Epithelial cell of proximal tubule (primary cell): Measurements from ENCODE around the gene UMODL1. TPM values are rescaled to one million over a fixed set of nuclear protein-coding genes. Genes with fewer than 3 reads are reported as not detected.
A peak's percentile ranks its signal among the peaks of the same experiment; 100 is the strongest.

ENCODE experiments used
- DNase-seq: peaks from one replicate; pipeline ENCODE4 v3.0.0-alpha.2; 2011; ENCODE audit warnings: low read depth
- H3K4me3 ChIP-seq: 2 replicates; pipeline ENCODE4 v1.5.1; 2011; ENCODE audit warnings: low read depth, mild to moderate bottlenecking, low read length
- CTCF ChIP-seq: conservative IDR thresholded peaks from 2 replicates; pipeline ENCODE4 v1.5.1; 2012; ENCODE audit warnings: low read depth, mild to moderate bottlenecking, low read length
- total RNA-seq: library from RNA; depleted of rRNA; stranded (reverse); fragments of >200 nt; gene quantifications from 2 replicates; pipeline ENCODE4 v1.2.3, GENCODE V29; 2015

Gene UMODL1
- total RNA-seq, 1 donor from 2014 or later = not detected

GRCh38 chr21:42122398-42122797 lies 51.3 kb downstream of the UMODL1 start:
- no peak overlapping the region for H3K4me3 ChIP-seq
- DNase-seq = no peak
- TF ChIP-seq CTCF = no peak

- TF ChIP-seq CTCF = no peak
- DNase-seq = no peak
- no peak overlapping the region for H3K4me3 ChIP-seq
Measured at GRCh38 chr21:42122808-42123207, 51.7 kb downstream of the UMODL1 start.

- no peak for DNase-seq
- TF ChIP-seq CTCF = no peak
- no peak overlapping the region for H3K4me3 ChIP-seq
Measured at GRCh38 chr21:42123219-42123908, 52.2 kb downstream of the UMODL1 start.

GRCh38 chr21:42124081-42124480 lies 53.0 kb downstream of the UMODL1 start:
- no peak for TF ChIP-seq CTCF

GRCh38 chr21:42124826-42125570 lies 53.9 kb downstream of the UMODL1 start:
- no peak overlapping the region for H3K4me3 ChIP-seq
- TF ChIP-seq CTCF = no peak
- DNase-seq = no peak

More at GRCh38 chr21:42124081-42124480, 53.0 kb downstream of the UMODL1 start:
- no peak for DNase-seq
- no peak overlapping the region for H3K4me3 ChIP-seq

- no peak overlapping the region for H3K4me3 ChIP-seq
- DNase-seq = no peak
- TF ChIP-seq CTCF = peak; percentile 35
Measured at GRCh38 chr21:42125571-42126544, 54.7 kb downstream of the UMODL1 start.
